IPS DF 6.9 (cell line): Measurements from ENCODE around the gene AIFM3.

ENCODE experiments used
- DNase-seq: peaks from one replicate; pipeline ENCODE4 v3.0.0-alpha.2; 2013; ENCODE audit warnings: low read depth, low spot score
- H3K27ac ChIP-seq: one replicate; pipeline ENCODE4 v1.5.1; 2013; ENCODE audit warnings: low read length, control low read depth
- H3K27me3 ChIP-seq: 2 replicates; pipeline ENCODE4 v1.6.1; 2013; ENCODE audit warnings: mild to moderate bottlenecking, low read length; ENCODE audit not compliant: control insufficient read depth, insufficient read depth
- H3K36me3 ChIP-seq: 2 replicates; pipeline ENCODE4 v1.6.1; 2013; ENCODE audit warnings: low read length; ENCODE audit not compliant: control insufficient read depth, insufficient read depth
- H3K4me1 ChIP-seq: 2 replicates; pipeline ENCODE4 v1.6.1; 2013; ENCODE audit warnings: low read length; ENCODE audit not compliant: control insufficient read depth, insufficient read depth
- H3K4me3 ChIP-seq: 2 replicates; pipeline ENCODE4 v1.5.1; 2013; ENCODE audit warnings: mild to moderate bottlenecking, low read length
- H3K9me3 ChIP-seq: 2 replicates; pipeline ENCODE4 v1.6.1; 2013; ENCODE audit warnings: low read length, inconsistent platforms; ENCODE audit not compliant: control insufficient read depth, insufficient read depth
- WGBS: extraction: QIAGEN DNeasy Blood & Tissue Kit; methylation state at CpG from one replicate; pipeline ENCODE4 v1.1.7; 2013; ENCODE audit warnings: mixed read lengths, missing lambda C conversion rate; ENCODE audit not compliant: insufficient read length, insufficient coverage; 5-methylcytosine and 5-hydroxymethylcytosine counted together

Gene AIFM3

GRCh38 chr22:20957683-20958431, 9.2 kb upstream of the AIFM3 start:
- Histone ChIP-seq H3K4me1 (peaks cover 3% of the 10 kb centered on the region; the same call in 1 of the 2 replicates), H3K9me3 (no peaks in the 10 kb centered on the region), H3K27ac (no peak overlapping the region), H3K27me3 (no peaks in the 10 kb centered on the region; the same call in 1 of the 2 replicates), H3K4me3 (peak overlapping the region; percentile 71), H3K36me3 (no peaks in the 10 kb centered on the region)
- no CpG with 5 or more reads among the region's 32 CpGs for WGBS
- DNase-seq: no peak

GRCh38 chr22:20959578-20960461, 7.2 kb upstream of the AIFM3 start:
- Histone ChIP-seq H3K27ac (no peak overlapping the region), H3K27me3 (peaks cover 13% of the 10 kb centered on the region), H3K4me1 (peaks cover 3% of the 10 kb centered on the region; the same call in 1 of the 2 replicates), H3K4me3 (no peak overlapping the region), H3K36me3 (no peaks in the 10 kb centered on the region), H3K9me3 (no peaks in the 10 kb centered on the region)
- no peak for DNase-seq
- no CpG with 5 or more reads among the region's 20 CpGs for WGBS

GRCh38 chr22:20960609-20961008, 6.4 kb upstream of the AIFM3 start:
- Histone ChIP-seq H3K27me3 (peaks cover 18% of the 10 kb centered on the region), H3K9me3 (no peaks in the 10 kb centered on the region), H3K36me3 (no peaks in the 10 kb centered on the region), H3K4me3 (no peak overlapping the region), H3K4me1 (peaks cover 3% of the 10 kb centered on the region; the same call in 1 of the 2 replicates), H3K27ac (no peak overlapping the region)
- WGBS: no CpG with 5 or more reads among the region's 4 CpGs
- DNase-seq: no peak

DNA sequence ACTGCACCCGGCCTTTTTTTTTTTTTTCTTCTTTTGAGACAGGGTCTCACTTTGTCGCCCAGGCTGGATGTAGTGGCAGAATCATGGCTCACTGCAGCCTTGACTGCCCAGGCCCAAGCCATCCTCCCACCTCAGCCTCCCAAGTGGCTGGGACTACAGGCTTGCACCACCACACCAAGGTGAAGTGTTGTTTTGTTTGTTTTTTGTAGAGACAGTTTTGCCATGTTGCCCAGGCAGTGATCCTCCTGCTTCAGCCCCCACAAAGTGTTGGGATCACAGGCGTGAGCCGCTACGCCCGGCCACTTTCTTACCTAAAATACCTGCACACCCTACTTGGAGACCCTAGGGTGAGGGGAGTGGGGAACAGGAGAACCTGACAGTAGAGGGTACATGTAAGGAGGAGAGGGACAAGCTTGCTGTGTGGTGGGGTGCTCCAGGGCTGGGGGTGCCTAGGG, 4.5 kb upstream of the AIFM3 start:
- DNase-seq: no peak
- Histone ChIP-seq H3K4me3 (no peak overlapping the region), H3K36me3 (no peaks in the 10 kb centered on the region), H3K27me3 (peaks cover 31% of the 10 kb centered on the region), H3K9me3 (no peaks in the 10 kb centered on the region), H3K4me1 (0 out of 2 replicates have a peak, but pooled peaks cover under 1% of the 10 kb centered on the region), H3K27ac (no peak overlapping the region)
- WGBS: no CpG with 5 or more reads among the region's 6 CpGs

DNA sequence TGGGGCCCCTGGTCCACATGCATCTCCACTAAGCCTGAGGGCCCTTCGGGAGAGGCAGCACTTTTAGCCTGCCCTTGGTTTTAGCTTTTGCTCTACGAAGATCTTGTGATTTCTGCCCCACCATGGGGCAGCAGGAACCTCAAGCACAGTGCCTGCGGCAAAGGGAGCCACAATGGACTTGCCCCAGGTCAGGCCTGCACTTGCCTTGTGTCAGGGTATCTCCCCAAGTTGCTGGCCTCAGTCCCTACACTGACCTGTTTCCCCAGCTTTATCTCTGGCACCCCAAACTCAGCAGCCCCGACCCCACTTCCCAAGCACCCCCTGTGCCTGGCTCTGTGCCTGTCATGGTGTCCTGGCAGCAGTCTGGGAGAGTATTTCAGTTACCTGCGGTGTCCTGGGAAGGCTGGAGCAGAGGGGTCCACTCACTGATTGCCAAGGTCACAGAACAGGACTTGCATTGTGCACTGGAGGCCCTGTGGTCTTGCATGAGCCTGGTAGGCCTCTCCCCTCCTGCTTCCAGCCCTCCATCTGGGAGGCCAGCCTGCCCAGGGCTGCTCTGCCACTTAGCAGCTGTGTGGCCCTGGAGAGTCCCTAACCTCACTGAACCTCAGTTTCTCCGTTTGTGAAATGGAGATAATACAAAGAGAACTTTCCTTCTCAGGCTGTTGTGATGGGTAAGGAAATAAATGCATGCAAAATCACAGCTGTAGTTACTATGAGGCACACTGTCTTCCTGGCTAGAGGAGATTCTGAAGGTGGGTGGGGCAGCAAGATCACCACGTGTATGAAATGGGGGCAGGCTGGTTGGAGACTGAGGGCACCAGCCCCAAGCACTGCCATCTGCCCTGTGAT, 3.6 kb upstream of the AIFM3 start:
- Histone ChIP-seq H3K4me1 (peaks cover 4% of the 10 kb centered on the region; the same call in 1 of the 2 replicates), H3K4me3 (no peak overlapping the region), H3K27me3 (peaks cover 33% of the 10 kb centered on the region), H3K27ac (no peak overlapping the region), H3K36me3 (no peaks in the 10 kb centered on the region), H3K9me3 (no peaks in the 10 kb centered on the region)
- no CpG with 5 or more reads among the region's 7 CpGs for whole genome bisulfite sequencing
- DNase-seq: no peak

DNA sequence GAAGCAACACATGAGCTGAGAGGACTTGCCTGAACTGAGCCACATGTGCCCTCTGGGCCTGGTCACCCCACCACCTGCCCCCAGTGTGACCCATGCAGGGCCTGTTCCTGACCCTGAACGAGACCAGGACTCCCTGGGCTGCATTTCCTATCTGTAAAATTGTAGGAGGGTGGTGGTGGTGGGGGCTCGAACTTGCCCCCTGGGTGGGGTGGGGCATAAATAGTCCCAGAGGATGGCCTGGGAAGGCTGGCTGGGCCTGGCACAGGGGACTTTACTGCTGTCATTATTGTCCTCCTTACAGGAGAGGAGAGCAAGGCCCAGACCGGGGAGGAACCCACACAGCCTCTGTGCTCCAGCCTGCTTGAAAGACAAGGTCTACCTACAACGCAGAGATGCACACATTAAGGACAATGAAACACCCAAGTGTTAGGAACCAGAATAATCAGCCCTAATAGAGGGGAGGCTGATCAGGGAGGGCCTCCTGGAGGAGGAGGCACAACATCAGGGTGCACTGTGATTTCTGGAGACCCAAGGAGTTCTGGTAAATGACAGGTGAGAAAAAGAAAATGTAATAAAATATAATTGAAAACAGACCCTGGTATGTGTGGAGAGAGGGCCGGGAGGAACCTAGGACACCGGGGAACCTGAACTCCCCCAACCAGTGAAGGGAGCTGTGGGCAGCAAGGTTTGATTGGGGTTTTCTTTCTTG, 2.8 kb upstream of the AIFM3 start:
- H3K27ac ChIP-seq: no peak overlapping the region
- H3K9me3 ChIP-seq: no peaks in the 10 kb centered on the region
- WGBS: no CpG with 5 or more reads among the region's 6 CpGs
- H3K36me3 ChIP-seq: no peaks in the 10 kb centered on the region
- peaks cover 35% of the 10 kb centered on the region for H3K27me3 ChIP-seq
- no peak for DNase-seq
- H3K4me3 ChIP-seq: no peak overlapping the region
- peaks cover 4% of the 10 kb centered on the region; the same call in 1 of the 2 replicates for H3K4me1 ChIP-seq

- Histone ChIP-seq H3K36me3 (no peaks in the 10 kb centered on the region), H3K27me3 (peaks cover 35% of the 10 kb centered on the region), H3K9me3 (no peaks in the 10 kb centered on the region), H3K4me1 (peaks cover 4% of the 10 kb centered on the region; the same call in 1 of the 2 replicates), H3K27ac (no peak overlapping the region), H3K4me3 (no peak overlapping the region)
- WGBS: no CpG with 5 or more reads among the region's 28 CpGs
- no peak for DNase-seq
These were observed 2.3 kb upstream of the AIFM3 start for GRCh38 chr22:20964799-20965103.

- DNase-seq: no peak
- Histone ChIP-seq H3K27me3 (peaks cover 35% of the 10 kb centered on the region), H3K36me3 (no peaks in the 10 kb centered on the region), H3K4me3 (peak overlapping the region; percentile 15; the same call in 1 of the 2 replicates), H3K9me3 (no peaks in the 10 kb centered on the region), H3K4me1 (peaks cover 4% of the 10 kb centered on the region; the same call in 1 of the 2 replicates), H3K27ac (no peak overlapping the region)
- WGBS: no CpG with 5 or more reads among the region's 65 CpGs
These were observed 1.8 kb upstream of the AIFM3 start for GRCh38 chr22:20965104-20965887.
